ENCODE results near the gene RNF112.

Gene RNF112

GRCh38 chr17:19387921-19388521 is 23.0 kb upstream of the RNF112 start:
- peak; percentile 82 for DNase-seq (ENCODE audit: low spot score)

- DNase-seq (ENCODE audit: low spot score) = no peak
Measured at GRCh38 chr17:19388791-19389785, 21.9 kb upstream of the RNF112 start.

- DNase-seq (ENCODE audit: low spot score) = no peak
Measured at GRCh38 chr17:19390951-19391350, 20.1 kb upstream of the RNF112 start.

GRCh38 chr17:19391432-19391831 is 19.6 kb upstream of the RNF112 start:
- no peak for DNase-seq (ENCODE audit: low spot score)

DNA sequence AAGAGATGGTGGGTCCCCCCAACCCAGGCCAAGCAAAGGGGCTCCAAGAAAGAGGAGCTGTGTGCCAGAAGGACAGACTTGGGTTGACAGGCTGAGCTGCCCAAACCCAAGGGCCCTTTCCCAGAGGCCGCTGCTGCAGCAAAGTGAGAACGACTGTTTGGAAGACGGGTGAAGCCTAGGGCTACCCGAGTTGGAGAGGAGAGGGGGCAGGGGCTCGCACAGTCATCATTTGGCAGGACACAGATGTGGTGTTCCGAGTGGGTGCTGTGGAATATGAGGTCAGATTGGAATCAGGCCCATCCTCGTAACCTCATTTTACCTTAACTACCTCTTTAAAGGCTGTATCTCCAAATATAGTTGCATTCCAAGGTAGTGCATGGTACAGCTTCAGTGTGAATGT is 18.7 kb upstream of the RNF112 start:
- DNase-seq (ENCODE audit: low spot score) = no peak

- DNase-seq (ENCODE audit: low spot score) = no peak
Measured at GRCh38 chr17:19397556-19398041, 13.4 kb upstream of the RNF112 start.

DNA sequence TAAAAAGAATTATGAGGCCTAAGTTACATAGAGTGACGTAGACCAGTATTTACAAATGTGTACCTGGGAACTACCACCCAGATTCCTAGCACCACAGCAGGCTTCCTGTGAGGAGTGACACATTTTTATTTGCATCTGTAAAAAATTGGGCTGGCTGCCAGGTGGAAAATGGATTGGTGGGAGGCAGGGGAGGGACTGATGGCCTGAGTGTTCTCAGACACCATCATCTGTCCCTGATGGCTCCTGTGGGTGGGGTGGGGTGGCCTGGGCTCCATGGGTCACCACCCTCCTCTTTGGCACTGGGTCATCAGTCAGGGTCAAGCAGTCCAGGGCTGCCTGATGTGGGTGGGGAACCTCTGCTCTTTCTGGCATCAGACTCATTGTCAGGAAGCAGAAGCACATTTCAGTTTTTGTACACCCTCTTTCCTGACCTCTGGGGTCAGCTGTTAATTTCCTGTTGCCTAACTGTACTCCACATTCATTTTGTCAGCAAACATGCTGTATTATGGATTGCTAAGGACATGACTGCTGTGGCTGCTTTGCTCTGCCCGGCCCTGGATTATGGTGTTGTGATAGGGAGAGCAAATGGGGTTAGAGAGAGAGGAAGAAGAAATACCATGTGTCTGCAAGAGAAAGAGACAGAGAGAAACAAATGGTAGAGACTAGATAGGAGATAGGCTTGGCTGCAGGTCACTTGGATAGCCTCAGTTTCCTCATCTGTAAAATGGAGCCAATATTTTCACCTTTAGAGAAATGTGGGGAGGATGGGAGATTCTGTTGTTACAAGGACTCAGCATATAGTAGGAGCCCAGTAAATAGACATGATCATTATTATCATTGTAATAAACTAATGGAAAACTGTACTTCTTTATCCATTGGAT is 12.5 kb upstream of the RNF112 start:
- no peak for DNase-seq (ENCODE audit: low spot score)

- no peak for DNase-seq (ENCODE audit: low spot score)
Measured at GRCh38 chr17:19399750-19400450, 11.1 kb upstream of the RNF112 start.

DNA sequence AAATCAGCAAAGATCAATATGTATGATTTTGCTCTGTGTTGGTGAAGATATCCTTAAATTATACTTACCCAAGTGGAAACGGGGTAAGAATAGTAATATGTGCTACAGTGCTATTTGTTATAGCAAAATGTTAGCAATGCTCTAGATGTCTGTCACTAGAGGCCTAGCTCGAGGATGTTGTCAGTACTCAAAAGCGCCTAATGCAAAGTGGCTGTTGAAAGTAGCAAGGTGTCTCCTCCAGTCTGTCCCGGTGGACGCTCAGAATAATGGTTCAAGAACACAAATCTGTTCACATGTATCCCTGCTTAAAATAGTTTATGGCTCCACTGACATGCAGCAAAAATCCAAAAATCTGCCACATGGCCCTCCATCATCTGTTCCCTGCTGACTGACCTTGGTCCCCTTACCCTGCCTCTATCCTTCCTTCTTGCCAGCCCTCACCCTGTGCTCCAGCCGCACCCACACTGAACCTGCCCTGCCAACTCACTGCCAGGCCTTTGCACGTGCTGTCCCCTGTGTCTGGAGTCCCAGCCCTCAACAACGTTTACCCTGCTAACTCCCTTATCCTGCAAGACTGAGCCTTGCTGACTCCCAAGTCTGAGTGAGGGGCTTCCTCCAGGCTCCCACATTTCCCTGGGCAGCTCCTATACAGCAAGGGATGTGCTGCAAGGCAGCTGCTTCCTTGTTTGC is 9.6 kb upstream of the RNF112 start:
- DNase-seq (ENCODE audit: low spot score) = no peak

GRCh38 chr17:19402171-19402570 is 8.9 kb upstream of the RNF112 start:
- DNase-seq (ENCODE audit: low spot score) = no peak

- DNase-seq (ENCODE audit: low spot score) = no peak
Measured at GRCh38 chr17:19403021-19403420, 8.0 kb upstream of the RNF112 start.

DNA sequence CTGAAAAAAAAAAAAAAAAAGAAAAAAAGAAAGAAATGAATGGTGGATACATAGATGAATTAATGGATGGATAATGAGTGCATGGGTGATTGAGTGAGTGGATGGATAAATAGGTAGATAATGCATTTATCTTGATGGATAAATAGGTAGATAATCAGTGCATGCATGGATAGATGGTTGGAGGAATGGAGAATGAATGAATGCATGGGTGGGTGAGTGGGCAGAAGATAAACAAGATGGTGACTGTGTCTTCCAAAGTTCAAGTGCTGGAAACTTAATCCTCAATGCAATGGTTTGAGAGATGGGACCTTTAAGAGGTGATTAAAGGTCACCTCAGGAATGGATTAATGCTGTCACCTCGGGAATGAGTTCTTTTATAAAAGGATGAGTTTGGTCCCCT is 6.8 kb upstream of the RNF112 start:
- DNase-seq (ENCODE audit: low spot score) = no peak

DNA sequence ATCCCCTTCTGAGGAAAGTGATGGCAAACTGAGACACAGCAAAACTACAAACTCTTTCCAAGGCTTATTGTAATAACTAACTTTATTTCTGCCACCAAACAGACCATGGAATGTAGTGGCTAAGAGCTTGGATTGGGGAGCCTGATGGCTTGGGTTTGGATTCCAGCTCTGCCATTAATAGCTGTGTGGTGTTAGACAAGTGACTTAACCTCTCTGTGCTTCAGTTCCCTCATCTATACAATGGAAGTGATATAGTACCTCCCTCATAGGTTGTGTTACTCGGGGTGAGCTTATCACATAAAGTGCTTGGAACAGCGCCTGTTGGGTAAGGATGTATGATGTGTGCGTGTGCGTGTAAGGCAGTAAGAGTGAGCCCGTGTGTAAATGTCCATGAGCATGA is 5.9 kb upstream of the RNF112 start:
- DNase-seq (ENCODE audit: low spot score) = no peak

DNA sequence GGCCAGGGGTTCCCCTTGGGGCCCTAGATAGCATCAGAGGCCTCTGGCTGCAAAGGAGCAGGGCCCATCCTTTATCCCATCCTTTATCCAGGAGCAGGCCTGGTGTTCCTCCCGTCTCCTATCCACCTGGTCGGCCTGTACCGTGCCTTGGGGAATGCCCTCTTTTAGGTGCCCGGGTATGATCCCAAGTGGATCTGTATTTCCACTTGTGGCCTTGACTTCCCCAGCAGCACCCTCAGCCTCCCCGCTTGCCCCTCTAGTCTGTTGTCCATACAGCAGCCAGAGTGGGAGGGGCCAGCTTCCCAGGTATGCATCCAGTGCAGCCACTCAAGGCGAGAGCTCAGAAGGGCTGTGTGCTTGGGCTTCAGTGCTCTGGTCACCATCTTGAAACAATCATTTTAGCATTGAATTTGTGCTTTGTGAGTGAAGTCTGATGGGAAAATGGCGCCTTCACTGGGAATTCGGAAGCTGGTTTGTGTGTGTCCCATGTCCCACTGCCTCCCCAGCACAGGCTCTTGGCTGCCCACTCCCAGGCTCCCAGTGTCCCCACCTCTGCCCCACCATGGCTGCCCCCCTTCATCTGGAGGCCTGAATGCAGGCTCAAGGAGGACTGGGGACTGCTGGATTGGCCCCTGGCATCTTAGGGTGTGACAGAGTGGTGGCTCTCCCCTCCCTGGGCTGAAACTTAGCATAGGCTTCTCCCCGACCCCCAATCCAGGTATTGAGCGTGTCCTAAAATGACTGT is 3.3 kb upstream of the RNF112 start:
- no peak for DNase-seq (ENCODE audit: low spot score)

DNA sequence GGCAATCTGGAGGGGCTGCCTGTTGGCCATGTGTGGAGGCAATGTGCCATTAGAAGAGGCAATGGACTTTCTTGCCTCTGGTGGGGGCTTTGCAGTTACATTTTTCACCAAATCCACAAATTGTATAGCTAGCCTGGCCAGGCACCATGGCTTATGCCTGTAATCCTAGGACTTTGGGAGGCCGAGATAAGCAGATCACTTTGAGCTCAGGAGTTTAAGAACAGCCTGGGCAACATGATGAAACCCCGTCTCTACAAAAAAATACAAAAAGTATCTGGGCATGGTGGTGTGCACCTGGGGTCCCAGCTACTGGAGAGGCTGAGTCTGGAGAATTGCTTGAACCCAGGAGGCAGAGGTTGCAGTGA is 2.7 kb upstream of the RNF112 start:
- DNase-seq (ENCODE audit: low spot score) = no peak

GRCh38 chr17:19409066-19409465 is 2.0 kb upstream of the RNF112 start:
- DNase-seq (ENCODE audit: low spot score) = no peak

DNA sequence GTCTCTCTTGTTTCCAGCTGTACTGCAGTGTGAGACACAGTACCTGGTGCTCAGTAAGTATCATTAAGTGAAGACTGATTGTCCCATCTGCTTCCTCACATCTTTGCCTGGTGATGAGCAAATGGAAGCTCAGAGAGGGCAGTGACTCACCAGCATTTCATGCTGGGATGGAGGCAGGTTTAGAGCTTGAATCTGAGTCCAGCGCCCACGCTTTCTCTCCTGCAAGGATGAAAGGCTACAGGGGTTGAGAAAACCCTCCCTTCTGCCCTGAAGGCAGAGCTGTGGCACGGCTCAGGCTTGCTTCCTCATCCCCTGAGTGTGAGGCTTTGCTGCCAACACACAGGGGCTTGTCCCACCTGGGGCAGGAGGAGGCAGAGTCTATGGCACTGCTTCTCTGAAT is 1.5 kb upstream of the RNF112 start:
- DNase-seq (ENCODE audit: low spot score) = peak; percentile 65

DNA sequence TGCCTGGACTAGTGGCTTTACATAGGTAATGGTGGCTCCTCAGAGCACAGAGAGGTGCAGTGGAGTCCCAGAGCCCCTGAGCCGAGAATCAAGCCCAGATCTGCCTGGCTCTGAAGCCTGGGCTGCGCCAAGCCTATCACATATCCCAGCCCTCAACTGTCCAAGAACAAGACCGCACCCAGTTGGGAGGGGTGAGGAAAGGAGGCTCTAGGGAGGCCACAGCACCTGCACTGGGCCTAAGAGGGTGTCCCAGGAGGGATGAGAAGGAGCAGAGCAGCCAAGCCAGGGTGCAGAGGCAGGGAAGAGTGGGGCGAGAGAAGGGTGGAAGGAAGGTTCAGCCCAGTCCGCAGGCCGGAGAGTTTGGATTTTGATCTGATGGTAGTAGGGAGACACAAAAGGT is 941 bp upstream of the RNF112 start:
- DNase-seq (ENCODE audit: low spot score) = no peak

- DNase-seq (ENCODE audit: low spot score) = no peak
Measured at GRCh38 chr17:19411631-19412030, 599 bp downstream of the RNF112 start.

DNA sequence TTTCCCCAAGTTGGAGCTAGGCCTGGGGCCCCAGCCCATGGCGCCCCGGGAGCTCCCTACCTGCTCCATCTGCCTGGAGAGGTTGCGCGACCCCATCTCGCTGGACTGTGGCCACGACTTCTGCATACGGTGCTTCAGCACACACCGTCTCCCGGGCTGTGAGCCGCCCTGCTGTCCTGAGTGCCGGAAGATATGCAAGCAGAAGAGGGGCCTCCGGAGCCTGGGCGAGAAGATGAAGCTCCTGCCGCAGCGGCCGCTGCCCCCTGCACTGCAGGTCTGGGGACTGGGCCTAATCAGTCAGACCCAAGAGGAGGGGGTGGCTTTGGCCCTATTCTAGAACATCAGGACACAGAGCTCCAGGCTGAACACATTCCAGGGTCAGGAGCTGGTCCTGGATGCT is 1.5 kb downstream of the RNF112 start:
- no peak for DNase-seq (ENCODE audit: low spot score)
